NCI-H345 treated with DMSO at 0.1 percent for 48 hours (cell line): ENCODE measurements around the gene TRAPPC8.
"Not testable (repeated sequence)": the region's sequence is repeated elsewhere in the genome, so short reads cannot be mapped to it uniquely, and the experiment has no call there.

Experiments used
- DNase-seq: peaks from one replicate; lab custom pipeline; 2025; ENCODE audit not compliant: unreplicated experiment; lab: John Stamatoyannopoulos, UW

Gene TRAPPC8

GRCh38 chr18:31801078-31801477 lies 141.8 kb downstream of the TRAPPC8 start:
- no peak for DNase-seq

GRCh38 chr18:31799257-31799656 lies 143.7 kb downstream of the TRAPPC8 start:
- not testable (repeated sequence) for DNase-seq

- DNase-seq: no peak
Measured at GRCh38 chr18:31798399-31798798, 144.5 kb downstream of the TRAPPC8 start.

- DNase-seq: no peak
Measured at GRCh38 chr18:31795747-31796146, 147.2 kb downstream of the TRAPPC8 start.

- DNase-seq: no peak
Measured at GRCh38 chr18:31793531-31793930, 149.4 kb downstream of the TRAPPC8 start.

- DNase-seq: no peak
Measured at GRCh38 chr18:31792580-31792911, 150.4 kb downstream of the TRAPPC8 start.

GRCh38 chr18:31791817-31792579 lies 150.9 kb downstream of the TRAPPC8 start:
- no peak for DNase-seq

- no peak for DNase-seq
Measured at GRCh38 chr18:31789409-31789808, 153.5 kb downstream of the TRAPPC8 start.

GRCh38 chr18:31783059-31783458 lies 159.9 kb downstream of the TRAPPC8 start:
- no peak for DNase-seq
